Measurements from ENCODE around the gene CDH23. TPM values are rescaled to one million over a fixed set of nuclear protein-coding genes. Genes with fewer than 3 reads are reported as not detected.

Gene CDH23
- total RNA-seq, 1 experiment from 2014 or later: 7.8 TPM

- no peak overlapping the region for H2AFZ ChIP-seq
- ChIA-PET POLR2A (ENCODE audit: unreplicated experiment) (interaction anchor here (0.5 to 1.1 kb wide), 10 partner anchors 54 to 1172 kb away, joined by 3 to 9 read pairs (median 4); partner anchors contain the start of gene DDIT4), CTCF (interaction anchor here (1.1 to 1.7 kb wide), 3 partner anchors 10 to 59 kb away, joined by 3 to 7 read pairs (median 3); no protein-coding TSS in a partner anchor)
- intact Hi-C loops (cut with micrococcal nuclease; ENCODE audit: unreplicated experiment): loop anchor here (1.0 to 5.0 kb wide), 9 partner anchors 38 to 565 kb away; partner anchors contain the start of gene SLC29A3
- peak overlapping the region; percentile 28; the same call in 1 of the 2 replicates for H3K4me3 ChIP-seq
- H4K20me1 ChIP-seq (ENCODE audit: insufficient read depth): no peaks in the 10 kb centered on the region
- H3F3A ChIP-seq (ENCODE audit: insufficient read depth, low read depth): peaks cover 62% of the 10 kb centered on the region
- H3K36me3 ChIP-seq (ENCODE audit: low read depth): peaks cover 13% of the 10 kb centered on the region
- no peaks in the 10 kb centered on the region for H3K9me3 ChIP-seq (ENCODE audit: insufficient read depth, low read depth)
- BruUV-seq (replicated peaks): no TSS peak
- H3K27me3 ChIP-seq (ENCODE audit: insufficient read depth, low read depth): no peaks in the 10 kb centered on the region
- TF ChIP-seq EZH2 (IDR thresholded peaks at IDR 0.05; ENCODE audit: low read depth) (no peak), CTCF (conservative IDR thresholded peaks at IDR 0.05) (no peak)
- peak overlapping the region; percentile 88 for H3K27ac ChIP-seq
- peak overlapping the region; percentile 99 for H3K4me2 ChIP-seq
- H3K9me2 ChIP-seq (ENCODE audit: insufficient read depth): no peaks in the 10 kb centered on the region
- peaks cover 91% of the 10 kb centered on the region for H3K4me1 ChIP-seq (replicated peaks; ENCODE audit: insufficient read depth)
- peaks cover 50% of the 10 kb centered on the region for H3K79me2 ChIP-seq (ENCODE audit: low read depth)
- DNase-seq: peak; percentile 84 to 94
These were observed 370.8 kb downstream of the CDH23 start for GRCh38 chr10:71767420-71768035.

DNA sequence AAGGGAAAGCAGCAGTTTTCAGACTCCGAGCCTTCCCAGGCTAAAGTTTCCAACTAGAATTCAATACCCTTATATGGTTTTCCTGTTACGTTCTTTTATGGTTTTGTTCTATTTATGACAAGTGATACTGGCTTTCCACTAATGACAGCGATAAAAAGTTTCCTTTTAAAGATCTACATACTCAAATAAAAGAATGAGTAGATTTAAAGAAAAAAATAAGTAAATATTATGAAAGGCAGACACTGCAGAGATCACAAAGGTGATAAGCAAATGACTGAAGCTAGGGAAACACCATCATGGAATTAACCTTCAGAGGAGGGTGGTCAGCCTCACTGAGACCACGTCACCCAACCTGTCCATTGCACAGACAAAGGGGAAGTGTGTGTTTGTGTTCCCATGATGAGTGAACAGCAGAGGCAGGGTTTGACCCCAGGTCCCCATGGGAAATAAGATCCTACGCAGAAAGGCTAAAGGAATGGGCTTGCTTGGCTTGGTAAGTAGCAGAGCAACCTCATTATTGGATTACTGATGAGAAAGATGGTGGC is 372.6 kb downstream of the CDH23 start:
- ChIA-PET POLR2A (ENCODE audit: unreplicated experiment) (no interaction called here), CTCF (no interaction called here)
- DNase-seq: no peak
- H3F3A ChIP-seq (ENCODE audit: insufficient read depth, low read depth): peaks cover 67% of the 10 kb centered on the region
- intact Hi-C loops (cut with micrococcal nuclease; ENCODE audit: unreplicated experiment): loop anchor here (5.0 kb wide), 2 partner anchors 452 to 563 kb away; partner anchors contain the start of gene SLC29A3
- peaks cover 94% of the 10 kb centered on the region for H3K4me1 ChIP-seq (replicated peaks; ENCODE audit: insufficient read depth)
- no peak overlapping the region for H2AFZ ChIP-seq
- H3K9me3 ChIP-seq (ENCODE audit: insufficient read depth, low read depth): no peaks in the 10 kb centered on the region
- peaks cover 49% of the 10 kb centered on the region for H3K79me2 ChIP-seq (ENCODE audit: low read depth)
- no peaks in the 10 kb centered on the region for H3K27me3 ChIP-seq (ENCODE audit: insufficient read depth, low read depth)
- H3K36me3 ChIP-seq (ENCODE audit: low read depth): peaks cover 6% of the 10 kb centered on the region
- no peaks in the 10 kb centered on the region for H4K20me1 ChIP-seq (ENCODE audit: insufficient read depth)
- H3K9me2 ChIP-seq (ENCODE audit: insufficient read depth): no peaks in the 10 kb centered on the region
- TF ChIP-seq EZH2 (IDR thresholded peaks at IDR 0.05; ENCODE audit: low read depth): no peak
- peak overlapping the region; percentile 99 for H3K4me2 ChIP-seq
- H3K4me3 ChIP-seq: no peak overlapping the region
- BruUV-seq (replicated peaks): no TSS peak
- H3K27ac ChIP-seq: peak overlapping the region; percentile 88

DNA sequence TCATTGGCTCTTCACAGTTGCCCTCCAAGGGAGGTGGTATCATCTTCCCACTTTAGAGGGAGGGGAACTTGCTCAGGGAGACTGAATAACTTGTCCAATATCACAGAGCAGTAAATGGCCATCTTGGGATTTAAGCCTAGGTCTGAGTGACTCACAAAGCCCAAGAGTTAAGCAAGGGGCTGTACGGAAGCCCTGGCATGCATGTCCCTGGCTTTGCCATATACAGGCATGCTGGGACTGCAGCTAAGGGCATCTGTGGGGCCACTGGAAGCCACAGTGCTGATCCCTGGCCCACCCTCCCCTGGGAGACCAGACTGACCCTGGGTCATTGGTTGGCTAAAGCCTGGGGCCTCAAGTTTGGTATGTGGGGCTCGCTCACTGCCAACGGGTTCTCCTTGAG is 373.5 kb downstream of the CDH23 start:
- Histone ChIP-seq H3K9me3 (ENCODE audit: insufficient read depth, low read depth) (no peaks in the 10 kb centered on the region), H3K4me1 (replicated peaks; ENCODE audit: insufficient read depth) (peaks cover 90% of the 10 kb centered on the region), H3K27ac (peak overlapping the region; percentile 53), H3K4me2 (peak overlapping the region; percentile 99), H3K79me2 (ENCODE audit: low read depth) (peaks cover 43% of the 10 kb centered on the region), H3K27me3 (ENCODE audit: insufficient read depth, low read depth) (no peaks in the 10 kb centered on the region), H3K4me3 (no peak overlapping the region), H4K20me1 (ENCODE audit: insufficient read depth) (no peaks in the 10 kb centered on the region), H3K36me3 (ENCODE audit: low read depth) (peaks cover 6% of the 10 kb centered on the region), H3F3A (ENCODE audit: insufficient read depth, low read depth) (peaks cover 62% of the 10 kb centered on the region), H2AFZ (no peak overlapping the region), H3K9me2 (ENCODE audit: insufficient read depth) (no peaks in the 10 kb centered on the region)
- POLR2A ChIA-PET (ENCODE audit: unreplicated experiment): no interaction called here
- peak in 1 of 2 experiments; percentile 77 for DNase-seq
- CTCF ChIA-PET: no interaction called here
- intact Hi-C loops (cut with micrococcal nuclease; ENCODE audit: unreplicated experiment): no loop called here
- no TSS peak for BruUV-seq (replicated peaks)
- TF ChIP-seq EZH2 (IDR thresholded peaks at IDR 0.05; ENCODE audit: low read depth) (no peak), CTCF (conservative IDR thresholded peaks at IDR 0.05) (no peak)
